HEK293 (cell line): ENCODE results near the gene ARHGAP26.

Experiments
- CTCF ChIA-PET: fragments of 350-600 bp; formaldehyde crosslinking; extraction: SDS; loops from one replicate; lab custom pipeline; 2021; ENCODE audit warnings: antibody characterized with exemption; lab: Yijun Ruan, JAX
- POLR2A ChIA-PET: fragments of 300-600 bp; formaldehyde crosslinking; extraction: SDS; loops from one replicate; lab custom pipeline; 2020; ENCODE audit warnings: antibody characterized with exemption, inconsistent platforms; lab: Yijun Ruan, JAX
- H3K27ac ChIP-seq: fragments of 200-500 bp; sonication (Bioruptor generic); 2 replicates; pipeline ENCODE4 v1.5.1; 2014; ENCODE audit warnings: low read depth, low read length, control low read depth, inconsistent platforms; ENCODE audit errors: extremely low read depth
- H3K36me3 ChIP-seq, 2 experiments: fragments of 200-500 bp in 1 of 2; sonication (Bioruptor generic) in 1 of 2; 1 replicate in 1 of 2; 2 replicates in 1 of 2; pipeline ENCODE4 v1.5.1; 2014 to 2017; ENCODE audit warnings: inconsistent platforms in 2 of 2, low read length in 2 of 2; ENCODE audit not compliant: control insufficient read depth in 2 of 2, insufficient read depth in 1 of 2
- H3K4me1 ChIP-seq: fragments of 200-500 bp; sonication (Bioruptor generic); 2 replicates; pipeline ENCODE4 v1.5.1; 2014; ENCODE audit warnings: mild to moderate bottlenecking, low read length, inconsistent platforms; ENCODE audit not compliant: control insufficient read depth, insufficient read depth
- H3K4me3 ChIP-seq: 2 replicates; pipeline ENCODE4 v1.5.1; 2011; ENCODE audit warnings: low read depth, mild to moderate bottlenecking, control low read depth, low read length, moderate library complexity
- H3K9me3 ChIP-seq: fragments of 200-500 bp; sonication (Bioruptor generic); 2 replicates; pipeline ENCODE4 v1.5.1; 2014; ENCODE audit warnings: low read depth, low read length, inconsistent platforms; ENCODE audit not compliant: control insufficient read depth, insufficient read depth
- AEBP2 ChIP-seq: fragments of 450-650 bp; formaldehyde crosslinking; IDR thresholded peaks from 2 replicates; pipeline ENCODE4 v1.5.1; 2016; ENCODE audit warnings: missing biosample characterization, missing genetic modification characterization, borderline replicate concordance
- HOXC10 ChIP-seq: sonication (generic); formaldehyde crosslinking; IDR thresholded peaks from 2 replicates; pipeline ENCODE4 v1.8.1; 2023; ENCODE audit warnings: mild to moderate bottlenecking, missing genetic modification reagents
- KLF1 ChIP-seq: fragments of 450-650 bp; formaldehyde crosslinking; IDR thresholded peaks from 2 replicates; pipeline ENCODE4 v1.5.1; 2016; ENCODE audit warnings: missing biosample characterization, missing genetic modification characterization
- MZF1 ChIP-seq: fragments of 450-650 bp; formaldehyde crosslinking; IDR thresholded peaks from 2 replicates; pipeline ENCODE4 v1.5.1; 2017; ENCODE audit warnings: missing biosample characterization, missing genetic modification characterization, borderline replicate concordance
- SETDB1 ChIP-seq: IDR thresholded peaks from one replicate; pipeline ENCODE4 v1.6.1; 2017; ENCODE audit warnings: mild to moderate bottlenecking, low read length, moderate library complexity, mixed read lengths; ENCODE audit not compliant: insufficient read length
- TSHZ1 ChIP-seq: fragments of 450-650 bp; formaldehyde crosslinking; IDR thresholded peaks from 2 replicates; pipeline ENCODE4 v1.5.1; 2016; ENCODE audit warnings: missing biosample characterization, missing genetic modification characterization, borderline replicate concordance
- ZNF184 ChIP-seq: fragments of 450-650 bp; IDR thresholded peaks from 2 replicates; pipeline ENCODE4 v1.5.1; 2018; ENCODE audit warnings: missing biosample characterization, mild to moderate bottlenecking, missing genetic modification characterization
- ZNF26 ChIP-seq: fragments of 450-650 bp; formaldehyde crosslinking; IDR thresholded peaks from 2 replicates; pipeline ENCODE4 v1.5.1; 2016; ENCODE audit warnings: missing biosample characterization, missing genetic modification characterization
- ZNF280D ChIP-seq: fragments of 450-650 bp; formaldehyde crosslinking; IDR thresholded peaks from 2 replicates; pipeline ENCODE4 v1.5.1; 2016; ENCODE audit warnings: missing biosample characterization, missing genetic modification characterization
- ZNF362 ChIP-seq: fragments of 450-650 bp; formaldehyde crosslinking; IDR thresholded peaks from 2 replicates; pipeline ENCODE4 v1.5.1; 2016; ENCODE audit warnings: missing biosample characterization, missing genetic modification characterization
- ZNF391 ChIP-seq: fragments of 450-650 bp; formaldehyde crosslinking; IDR thresholded peaks from 2 replicates; pipeline ENCODE4 v1.5.1; 2016; ENCODE audit warnings: low read depth, missing biosample characterization, missing genetic modification characterization, borderline replicate concordance
- ZNF488 ChIP-seq: fragments of 450-650 bp; formaldehyde crosslinking; IDR thresholded peaks from 2 replicates; pipeline ENCODE4 v1.5.1; 2016; ENCODE audit warnings: missing biosample characterization, missing genetic modification characterization
- ZNF654 ChIP-seq: fragments of 450-650 bp; formaldehyde crosslinking; IDR thresholded peaks from 2 replicates; pipeline ENCODE4 v1.5.1; 2016; ENCODE audit warnings: low read depth, missing biosample characterization, missing genetic modification characterization

The ARHGAP26 gene

GRCh38 chr5:143205883-143206195 is 435.7 kb downstream of the ARHGAP26 start:
- Histone ChIP-seq H3K4me3 (no peak overlapping the region), H3K4me1 (peaks cover 3% of the 10 kb centered on the region; the same call in 1 of the 2 replicates), H3K27ac (no peak overlapping the region), H3K9me3 (no peaks in the 10 kb centered on the region), H3K36me3 (no peaks in the 10 kb centered on the region)
- TF ChIP-seq ZNF280D (tag by site-specific recombination) (no peak), ZNF488 (tag by site-specific recombination) (no peak), TSHZ1 (tag by site-specific recombination) (no peak), ZNF184 (tag by site-specific recombination) (no peak), SETDB1 (no peak), ZNF362 (tag by site-specific recombination) (no peak), MZF1 (tag by site-specific recombination) (no peak), KLF1 (tag by site-specific recombination) (no peak), ZNF26 (tag by site-specific recombination) (no peak), HOXC10 (no peak), ZNF654 (tag by site-specific recombination) (no peak), AEBP2 (tag by site-specific recombination) (no peak), ZNF391 (tag by site-specific recombination) (no peak)
- CTCF ChIA-PET: interaction anchor here (1.4 kb wide), 1 partner anchor 8 kb away, joined by 4 read pairs; no protein-coding TSS in a partner anchor
- POLR2A ChIA-PET: no interaction called here
